GM18861 (cell line): ENCODE data around the gene C16orf95.
A peak's percentile ranks its signal among the peaks of the same experiment; 100 is the strongest.
"Not testable (repeated sequence)": the region's sequence is repeated elsewhere in the genome, so short reads cannot be mapped to it uniquely, and the experiment has no call there.

Experiments
- ATAC-seq: cut with Tn5 transposase; IDR thresholded peaks from one replicate; pipeline ENCODE4 v1.9.1; 2021; ENCODE audit not compliant: unreplicated experiment

C16orf95 gene, protein sequence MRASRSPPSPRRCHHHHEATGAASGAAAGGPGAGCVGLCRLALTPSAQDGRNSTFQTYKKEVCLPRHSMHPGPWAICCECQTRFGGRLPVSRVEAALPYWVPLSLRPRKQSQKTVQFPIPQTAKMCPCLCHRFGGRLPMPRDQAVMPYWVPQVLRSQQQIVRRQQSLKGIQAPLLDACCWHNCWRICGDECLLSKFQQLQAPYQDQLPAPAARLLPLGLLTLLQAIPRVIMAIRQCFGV

DNA sequence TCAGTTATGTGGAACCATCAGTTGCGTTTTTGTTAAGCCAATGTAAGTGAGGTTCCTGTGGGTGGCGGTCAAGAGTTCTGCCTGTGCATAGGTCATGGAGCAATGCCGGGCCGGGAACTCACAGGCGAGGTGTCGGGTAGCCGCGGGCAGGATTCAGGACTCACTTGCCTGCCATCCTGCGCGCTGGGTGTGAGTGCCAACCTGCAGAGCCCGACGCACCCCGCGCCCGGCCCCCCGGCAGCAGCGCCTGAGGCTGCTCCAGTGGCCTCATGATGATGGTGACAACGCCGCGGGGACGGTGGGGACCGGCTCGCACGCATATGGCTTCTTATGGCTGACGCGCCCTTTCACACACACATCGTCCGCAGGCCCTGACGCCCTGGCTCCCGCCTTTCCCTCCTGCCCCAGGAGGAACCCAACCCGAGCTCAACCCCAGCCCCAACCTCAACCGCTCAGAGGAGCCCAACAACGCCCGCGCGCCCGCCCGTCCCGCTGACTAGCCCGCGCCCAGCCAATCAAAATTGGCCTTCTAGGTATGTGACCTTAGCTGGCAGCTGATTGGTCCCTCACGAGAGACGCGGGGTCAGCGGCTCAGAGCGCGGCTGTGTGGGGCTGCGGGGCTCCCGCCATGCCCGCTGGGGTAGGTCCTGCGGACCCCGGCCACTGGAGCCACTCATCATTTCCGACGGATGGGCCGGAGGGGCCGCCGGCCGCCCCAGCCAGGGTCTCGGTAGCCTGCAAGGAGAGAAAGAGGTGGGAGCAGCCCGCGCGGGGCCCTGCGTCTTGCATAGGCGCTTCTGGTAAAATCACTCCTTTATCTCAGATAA, at the start of gene C16orf95:
Gene C16orf95 (minus strand): TSS at position 470 of the 827 bp plus-strand sequence. CDS start 150 bp downstream, at position 320.
- ATAC-seq = peak; percentile 89

DNA sequence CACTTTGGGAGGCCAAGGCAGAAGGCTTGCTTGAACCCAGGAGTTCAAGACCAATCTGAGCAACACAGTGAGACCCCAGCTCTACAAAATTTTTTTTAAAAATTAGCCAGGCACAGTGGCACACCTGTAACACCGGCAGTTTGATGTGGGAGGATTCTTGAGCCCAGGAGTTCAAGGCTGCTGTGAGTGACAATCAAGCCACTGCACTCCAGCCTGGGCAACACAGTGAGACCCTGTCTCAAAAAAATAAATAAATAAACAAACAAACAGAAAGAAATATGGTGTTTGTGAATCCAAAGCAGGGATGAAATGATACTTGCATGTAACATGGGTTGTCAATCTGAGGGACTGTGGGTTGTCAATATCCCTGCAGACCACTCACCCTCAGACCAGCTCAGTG, 49.7 kb upstream of the C16orf95 start:
- no peak for ATAC-seq

DNA sequence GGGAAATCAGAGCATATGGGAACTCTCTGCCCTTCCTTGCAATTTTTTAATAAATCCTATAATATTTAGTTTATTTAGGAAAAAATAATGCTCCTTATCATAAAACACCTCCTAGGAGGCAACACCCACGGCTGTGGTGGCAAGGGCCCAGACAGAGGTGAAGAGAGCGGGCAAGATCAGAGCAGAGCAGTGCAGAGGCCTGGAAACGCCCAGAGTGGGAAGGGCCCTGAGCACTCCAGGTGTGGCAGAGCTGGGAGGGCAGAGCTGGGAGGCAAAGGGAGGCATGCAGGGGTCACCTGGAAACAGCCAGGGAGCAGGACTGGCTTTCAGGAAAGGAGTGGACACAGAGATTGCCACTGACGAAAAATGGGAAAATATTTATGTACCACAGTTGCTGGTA, 49.1 kb upstream of the C16orf95 start:
- no peak for ATAC-seq

DNA sequence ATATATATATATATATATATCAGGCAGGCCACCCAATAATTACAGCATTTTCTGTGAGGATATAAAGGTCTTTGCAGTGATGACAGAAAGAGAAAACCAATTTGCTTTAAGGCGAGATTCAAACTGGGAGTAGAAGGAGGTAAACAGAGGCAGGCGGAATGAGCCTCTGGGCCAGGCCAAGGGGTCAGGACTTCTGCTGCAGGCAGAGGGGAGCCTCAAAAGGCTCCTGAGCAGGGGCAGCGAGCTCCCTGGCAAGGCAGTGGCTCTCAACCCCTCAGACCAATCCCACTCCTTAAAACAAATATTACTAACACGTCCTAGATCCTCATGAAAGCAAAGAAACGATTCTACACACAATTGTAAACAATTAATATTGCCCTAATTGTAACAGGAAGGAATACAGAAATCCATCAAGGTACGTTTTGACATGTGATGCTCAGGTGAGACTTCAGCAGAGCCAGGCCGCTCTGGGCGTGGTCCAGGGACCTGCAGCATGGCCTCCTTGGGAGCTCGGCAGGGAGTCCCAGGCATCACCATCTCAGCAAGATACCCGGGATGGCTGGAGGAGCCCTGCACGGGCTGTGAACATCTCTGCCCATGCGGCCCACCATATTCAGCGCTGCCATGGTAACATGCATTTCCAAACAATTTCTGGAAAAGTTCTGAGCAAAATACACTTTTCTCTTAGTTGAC, 48.0 kb upstream of the C16orf95 start:
- ATAC-seq = no peak

DNA sequence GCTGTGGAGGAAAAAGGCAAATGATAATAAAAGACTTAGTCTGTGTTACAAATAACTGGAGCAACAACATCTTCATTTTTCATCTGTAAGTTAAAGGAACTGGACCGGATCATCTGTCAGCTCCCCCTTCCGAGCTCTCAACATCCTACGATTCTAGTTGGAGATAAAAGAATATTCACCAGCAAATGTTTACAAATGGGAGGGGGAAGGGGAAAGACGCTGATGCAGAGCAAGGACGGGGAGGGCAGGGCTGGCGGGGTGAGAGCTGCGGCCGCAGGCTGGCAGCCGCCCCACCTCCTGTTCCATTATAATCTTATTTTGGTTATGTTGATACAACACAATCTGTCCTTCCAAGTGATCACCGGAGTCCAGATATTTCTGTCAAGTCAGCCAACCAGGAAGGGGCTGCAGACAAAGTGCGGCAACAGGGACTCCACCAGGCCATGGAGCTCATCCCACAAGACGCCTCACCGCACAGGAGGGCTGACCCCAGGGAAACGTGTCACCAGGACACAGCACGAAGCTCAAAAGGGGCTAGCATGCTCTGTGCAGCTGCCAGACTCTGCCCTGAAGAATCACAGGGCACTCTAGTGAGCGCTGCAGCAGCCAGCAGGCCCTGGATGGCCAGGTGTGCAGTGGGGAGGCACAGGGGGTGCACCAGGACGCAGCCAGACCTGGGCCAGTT, 46.7 kb upstream of the C16orf95 start:
- ATAC-seq = no peak

DNA sequence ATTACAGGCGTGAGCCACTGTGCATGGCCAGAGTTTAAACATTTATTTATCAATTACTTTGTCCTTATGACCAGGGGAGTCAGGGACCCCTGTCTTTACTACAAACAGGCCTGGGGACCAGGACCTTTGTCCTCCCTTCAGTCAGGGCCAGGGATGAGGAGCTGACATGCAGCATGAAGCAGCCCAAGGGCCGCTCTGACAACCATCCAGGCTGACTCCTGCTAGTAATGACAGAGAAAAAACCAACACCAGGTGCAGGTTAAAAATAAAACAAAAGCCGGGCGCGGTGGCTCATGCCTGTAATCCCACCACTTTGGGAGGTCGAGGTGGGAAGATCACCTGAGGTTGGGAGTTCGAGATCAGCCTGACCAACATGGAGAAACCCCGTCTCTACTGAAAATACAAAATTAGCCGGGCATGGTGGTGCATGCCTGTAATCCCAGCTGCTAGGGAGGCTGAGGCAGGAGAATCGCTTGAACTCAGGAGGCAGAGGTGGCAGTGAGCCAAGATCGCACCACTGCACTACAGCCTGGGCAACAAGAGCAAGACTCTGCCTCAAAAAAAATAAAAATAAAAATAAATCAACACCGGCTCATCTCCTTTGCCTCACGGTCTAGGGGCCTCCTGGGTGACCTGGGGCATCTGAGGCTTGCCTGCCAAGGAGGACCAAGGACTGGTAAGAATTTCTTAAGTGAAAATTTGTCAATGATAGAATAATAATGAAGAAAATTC, 45.8 kb upstream of the C16orf95 start:
- ATAC-seq = not testable (repeated sequence)

DNA sequence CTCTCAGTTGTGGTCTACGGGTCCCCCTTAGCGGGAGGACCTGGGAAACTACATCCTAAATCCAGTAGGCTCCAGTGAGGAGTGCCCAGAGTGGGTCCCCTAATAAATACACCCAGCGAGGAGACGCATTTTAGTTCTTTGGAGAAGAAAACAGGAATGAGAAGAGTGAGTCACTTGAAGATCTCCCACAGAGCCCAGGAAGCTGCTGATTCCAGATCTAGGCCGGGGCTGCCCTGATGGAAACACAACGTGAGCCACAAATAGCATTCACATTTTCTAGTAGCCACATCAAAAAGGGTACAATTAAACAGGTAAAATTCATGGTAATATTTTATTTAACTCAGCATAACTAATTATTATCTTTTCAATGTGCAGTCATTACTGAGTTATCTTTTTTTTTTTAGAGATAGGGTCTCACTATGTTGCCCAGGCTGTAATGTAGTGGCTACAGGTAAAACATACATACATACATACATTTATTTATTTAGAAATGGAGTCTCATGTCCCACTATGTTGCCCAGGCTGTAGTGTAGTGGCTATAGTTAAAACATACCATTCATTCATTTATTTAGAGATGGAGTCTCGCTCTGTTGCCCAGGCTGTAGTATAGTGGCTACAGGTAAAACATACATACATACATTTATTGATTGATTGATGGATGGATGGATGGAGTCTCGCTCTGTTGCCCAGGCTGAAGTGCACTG, 44.9 kb upstream of the C16orf95 start:
- ATAC-seq = no peak

DNA sequence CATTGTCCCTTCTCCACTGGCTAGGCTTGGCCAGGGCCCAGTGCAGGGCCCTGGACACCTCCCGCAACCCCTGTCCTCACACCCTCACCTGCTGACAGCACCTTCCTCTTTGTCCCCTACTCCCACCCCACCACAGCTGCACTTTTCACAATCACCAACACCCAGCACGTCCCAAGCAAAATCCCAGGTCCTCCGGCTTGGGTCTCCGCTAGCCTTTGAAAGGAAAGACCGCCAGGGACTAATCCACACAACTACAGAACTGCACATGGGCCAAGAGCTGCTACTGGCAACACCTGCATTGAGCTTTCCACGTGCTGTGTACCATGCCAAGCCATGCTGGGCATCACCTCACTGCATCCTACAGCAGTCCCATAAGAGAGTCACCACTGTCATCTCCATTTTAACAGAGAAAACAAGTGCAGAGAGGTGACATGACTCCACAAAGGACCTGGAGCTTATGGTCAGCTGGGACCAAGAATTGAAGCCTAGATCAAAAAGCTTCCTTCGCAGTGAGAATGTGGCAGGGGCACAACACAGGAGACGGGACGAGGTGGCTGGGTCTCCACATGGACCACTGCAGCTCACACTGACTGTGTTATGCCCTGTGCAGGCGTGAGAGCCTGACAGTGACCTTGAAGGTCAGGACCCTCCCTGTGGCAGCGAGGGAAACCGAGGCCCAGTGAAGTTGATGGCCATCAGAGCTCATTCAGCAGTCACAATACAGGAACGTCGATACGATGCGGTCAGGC, 43.8 kb upstream of the C16orf95 start:
- ATAC-seq = no peak

DNA sequence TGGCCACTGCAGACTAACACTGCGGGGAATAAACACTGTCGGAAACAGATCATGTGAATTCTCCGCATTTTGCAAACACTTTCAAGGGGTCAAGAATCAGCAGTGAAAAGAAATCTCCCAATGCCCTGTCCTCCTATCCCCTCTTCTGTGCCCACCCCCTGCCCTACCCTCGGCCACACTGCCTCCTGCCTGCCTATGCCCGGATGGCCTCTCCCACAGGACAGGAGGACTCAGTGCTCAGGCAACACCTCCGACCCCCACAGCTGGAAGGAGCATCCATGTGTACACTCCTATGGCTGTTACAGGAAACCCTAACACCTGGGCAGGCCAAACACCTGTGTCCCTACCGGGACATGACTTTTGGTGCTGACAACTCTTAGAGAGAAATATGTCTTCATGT, 41.9 kb upstream of the C16orf95 start:
- no peak for ATAC-seq

DNA sequence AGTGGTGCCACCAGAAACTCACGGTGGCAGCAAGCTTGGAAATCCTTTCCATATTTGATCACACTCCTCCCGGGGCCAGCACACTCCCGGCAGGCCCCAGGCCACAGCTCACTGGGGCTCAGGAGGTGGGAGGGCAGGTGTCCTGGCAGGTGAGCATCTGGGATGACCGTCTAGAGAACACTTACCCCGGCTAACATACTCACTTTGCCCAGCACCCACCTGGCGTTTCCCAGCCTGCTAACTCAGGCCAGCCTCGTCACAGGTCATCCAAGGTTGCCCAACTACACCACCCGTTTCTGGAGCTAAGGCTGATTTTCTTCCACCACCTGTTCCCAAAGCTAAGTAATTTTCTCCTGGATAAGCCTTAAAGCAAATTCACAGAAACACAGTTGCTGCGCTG, 41.5 kb upstream of the C16orf95 start:
- no peak for ATAC-seq

DNA sequence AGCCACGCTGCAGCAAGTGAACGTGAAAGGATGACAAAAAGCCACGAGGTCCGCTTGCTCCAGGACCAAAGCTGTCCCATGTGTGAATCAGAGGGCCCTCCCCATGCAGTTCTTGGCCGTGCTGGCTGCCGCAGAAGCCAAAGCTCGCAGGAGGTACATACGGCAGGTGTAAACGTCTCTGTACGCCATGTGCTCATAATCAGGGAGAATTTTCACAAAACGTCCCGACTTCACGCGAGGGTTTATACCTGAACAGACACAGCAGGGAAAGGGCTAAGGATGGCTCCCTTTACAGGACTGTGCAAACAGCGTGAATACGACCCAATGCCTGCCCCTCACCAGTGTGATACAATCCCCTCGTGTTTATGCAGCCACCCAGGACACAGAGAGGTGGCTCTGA, 41.1 kb upstream of the C16orf95 start:
- ATAC-seq = no peak

DNA sequence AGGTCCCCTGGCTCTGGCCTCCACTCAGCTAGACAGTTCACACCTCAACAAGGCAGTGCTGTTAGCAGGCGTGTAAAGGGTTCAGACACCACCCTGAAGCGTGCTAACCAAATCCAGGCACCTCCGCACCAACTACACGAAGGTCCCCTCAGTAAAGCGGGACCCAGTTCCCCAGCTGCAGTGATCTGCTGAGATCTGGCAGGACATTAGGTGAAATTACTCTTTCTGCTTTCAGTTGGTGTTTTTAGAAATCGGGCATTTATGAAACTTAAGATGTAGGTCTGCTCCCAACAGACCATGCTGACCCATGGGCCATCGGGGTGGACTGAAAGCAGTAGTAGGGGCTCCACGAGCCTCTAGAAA, 39.3 kb upstream of the C16orf95 start:
- no peak for ATAC-seq

DNA sequence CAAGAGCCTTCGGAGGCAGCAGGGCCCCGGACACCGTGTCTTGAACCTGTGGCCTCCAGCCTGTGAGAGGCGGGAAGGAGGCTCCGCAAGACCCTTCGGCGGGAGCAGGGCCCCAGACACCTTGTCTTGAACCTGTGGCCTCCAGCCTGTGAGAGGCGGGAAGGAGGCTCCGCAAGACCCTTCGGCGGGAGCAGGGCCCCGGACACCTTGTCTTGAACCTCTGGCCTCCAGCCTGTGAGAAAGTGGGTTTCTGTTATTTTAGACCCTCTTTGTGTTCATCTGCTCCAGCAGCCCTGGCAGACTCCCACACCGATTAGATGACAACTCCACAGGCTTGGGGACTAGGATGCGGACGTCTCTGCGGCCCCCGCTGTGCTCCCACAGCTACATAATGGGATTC, 36.4 kb upstream of the C16orf95 start:
- no peak for ATAC-seq

DNA sequence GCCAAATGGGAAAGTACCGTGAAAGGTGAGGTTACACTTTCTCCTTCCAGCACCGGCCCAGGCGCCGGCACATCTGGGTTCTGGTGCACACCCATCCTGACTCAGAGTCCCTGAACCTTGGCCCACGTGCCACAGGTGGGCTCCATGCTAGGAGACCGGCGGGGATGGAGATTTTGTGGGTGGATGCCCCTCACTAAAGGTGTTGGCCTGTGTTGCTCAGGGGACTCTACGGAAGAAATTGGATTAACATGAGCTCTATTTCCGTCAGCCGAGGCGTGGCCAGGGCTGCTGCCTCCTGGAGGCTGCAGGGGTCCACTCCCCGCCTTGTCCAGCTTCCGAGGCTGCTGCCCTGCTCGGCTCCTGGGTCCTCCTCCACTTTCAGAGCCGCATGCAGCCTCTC, 35.6 kb upstream of the C16orf95 start:
- no peak for ATAC-seq

DNA sequence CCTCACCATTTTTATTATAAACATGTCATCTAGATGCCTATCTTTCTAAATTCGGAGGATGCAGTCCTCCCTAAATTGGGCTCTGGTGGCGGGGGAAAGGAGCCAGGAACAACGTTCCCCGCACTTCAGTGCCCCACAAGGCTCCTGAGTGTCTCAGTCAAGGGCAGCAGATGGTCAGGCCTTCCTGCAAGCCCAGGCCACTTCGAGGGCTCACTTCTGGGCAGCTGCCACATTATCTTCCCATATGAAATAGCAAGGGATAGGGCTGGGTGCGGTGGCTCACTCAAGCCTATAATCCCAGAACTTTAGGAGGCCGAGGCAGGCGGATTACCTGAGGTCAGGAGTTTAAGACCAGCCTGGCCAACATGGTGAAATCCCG, 34.1 kb upstream of the C16orf95 start:
- no peak for ATAC-seq

DNA sequence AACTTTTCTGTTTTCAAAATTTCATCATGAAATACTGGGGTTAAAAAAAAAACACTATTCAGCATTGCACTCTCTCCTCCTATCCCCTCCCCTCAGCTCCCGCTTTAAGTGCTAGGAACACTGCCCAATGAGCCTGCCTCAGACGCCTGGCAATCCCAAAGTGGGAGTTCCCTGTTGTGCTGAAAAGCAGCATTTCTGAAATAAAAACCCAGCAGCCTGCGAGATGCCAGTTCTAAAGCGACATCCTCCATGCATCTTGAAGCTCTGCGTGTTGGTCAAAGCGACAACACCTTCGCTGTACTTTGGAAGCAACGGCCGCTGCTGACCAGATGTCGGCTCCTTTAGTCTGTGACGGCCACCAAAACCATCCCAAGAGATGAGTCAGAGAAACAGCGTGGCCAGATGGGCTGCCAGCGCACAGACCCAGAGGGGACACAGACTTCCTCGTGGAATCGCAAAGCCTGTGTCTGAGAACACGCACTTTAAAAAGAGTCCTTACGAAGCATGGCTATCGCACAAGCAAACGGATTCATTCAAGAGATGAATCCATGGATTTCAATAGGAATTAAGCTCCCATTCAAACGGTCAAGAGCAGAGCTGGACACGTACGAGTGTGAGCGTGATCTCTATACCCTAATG, 33.6 kb upstream of the C16orf95 start:
- no peak for ATAC-seq

DNA sequence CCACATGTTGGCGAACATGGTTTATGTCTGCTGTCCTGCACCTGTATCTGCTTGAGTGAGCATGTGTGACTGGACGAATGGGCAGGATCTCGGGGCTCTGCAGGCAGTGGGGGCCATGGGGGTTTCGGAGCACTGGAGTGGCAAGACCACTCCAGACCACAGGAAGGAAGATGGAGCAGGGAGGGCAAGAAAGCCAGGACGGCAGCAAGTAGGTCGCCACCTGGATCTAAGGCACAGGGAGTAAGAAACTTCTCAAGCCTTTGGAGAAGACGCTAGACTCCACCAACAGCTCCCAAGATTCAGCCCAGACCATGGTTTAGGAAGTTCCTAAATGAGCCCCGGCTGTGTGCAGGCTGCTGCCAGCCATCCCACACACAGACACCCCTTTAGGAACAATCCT, 32.8 kb upstream of the C16orf95 start:
- no peak for ATAC-seq

DNA sequence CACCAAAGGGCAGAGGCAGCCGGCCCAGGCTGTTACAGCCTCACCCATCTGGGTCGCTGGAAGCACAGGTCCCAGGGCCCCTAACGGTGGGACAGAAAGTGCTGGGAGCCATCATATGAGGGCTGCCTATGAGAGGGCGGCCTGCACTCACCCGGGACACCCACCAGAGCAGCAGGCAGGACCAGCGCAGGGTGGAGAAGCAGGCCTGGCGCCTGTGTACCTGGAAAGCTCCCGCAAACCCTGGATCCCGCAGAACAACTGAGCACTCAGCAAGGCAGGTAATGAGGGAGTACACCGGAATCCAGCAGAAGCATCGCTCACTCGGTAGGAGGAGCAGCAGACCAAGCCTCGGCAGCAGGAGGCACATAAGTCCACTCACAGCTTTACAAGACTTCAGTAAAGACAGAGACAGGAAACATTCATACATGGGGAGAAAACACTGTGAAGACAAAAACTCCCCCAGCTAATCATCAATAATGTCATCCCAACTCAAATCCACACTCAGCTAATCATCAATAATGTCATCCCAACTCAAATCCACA, 31.5 kb upstream of the C16orf95 start:
- ATAC-seq = no peak
